Neural cell (in vitro differentiated cells): ENCODE data around the gene DPH1.

Source experiments
- CTCF ChIP-seq: fragments of 450-650 bp; IDR thresholded peaks from 2 replicates; pipeline ENCODE4 v1.5.1; 2014; ENCODE audit warnings: antibody characterized with exemption, mild to moderate bottlenecking, moderate library complexity; ENCODE audit not compliant: poor library complexity, severe bottlenecking
- EZH2 ChIP-seq: fragments of 200-600, 300-800 bp; shearing (Covaris generic), sonication (generic); IDR thresholded peaks from 2 replicates; pipeline ENCODE4 v1.6.1; 2014; ENCODE audit warnings: antibody characterized with exemption, low read length, borderline replicate concordance, mild to moderate bottlenecking; ENCODE audit not compliant: insufficient read depth, poor library complexity, severe bottlenecking
- RAD21 ChIP-seq: fragments of 450-650 bp; conservative IDR thresholded peaks from 2 replicates; pipeline ENCODE4 v1.6.1; 2014; ENCODE audit warnings: antibody characterized with exemption, mild to moderate bottlenecking, moderate library complexity
- REST ChIP-seq: IDR thresholded peaks from 2 replicates; pipeline ENCODE4 v1.6.1; 2012; ENCODE audit warnings: borderline replicate concordance
- TAF1 ChIP-seq: IDR thresholded peaks from 2 replicates; pipeline ENCODE4 v1.6.1; 2012; ENCODE audit warnings: low read depth

- TF ChIP-seq CTCF (peak; percentile 41), REST (no peak), EZH2 (no peak), RAD21 (peak; percentile 7), TAF1 (no peak)
These were observed 26.5 kb downstream of the DPH1 start for GRCh38 chr17:2056206-2057174.
